ENCODE results near the gene SGSM2.

- TF ChIP-seq EZH2 (IDR thresholded peaks at IDR 0.05; ENCODE audit: low read depth): no peak
- TF ChIP-seq, protein P1, sequence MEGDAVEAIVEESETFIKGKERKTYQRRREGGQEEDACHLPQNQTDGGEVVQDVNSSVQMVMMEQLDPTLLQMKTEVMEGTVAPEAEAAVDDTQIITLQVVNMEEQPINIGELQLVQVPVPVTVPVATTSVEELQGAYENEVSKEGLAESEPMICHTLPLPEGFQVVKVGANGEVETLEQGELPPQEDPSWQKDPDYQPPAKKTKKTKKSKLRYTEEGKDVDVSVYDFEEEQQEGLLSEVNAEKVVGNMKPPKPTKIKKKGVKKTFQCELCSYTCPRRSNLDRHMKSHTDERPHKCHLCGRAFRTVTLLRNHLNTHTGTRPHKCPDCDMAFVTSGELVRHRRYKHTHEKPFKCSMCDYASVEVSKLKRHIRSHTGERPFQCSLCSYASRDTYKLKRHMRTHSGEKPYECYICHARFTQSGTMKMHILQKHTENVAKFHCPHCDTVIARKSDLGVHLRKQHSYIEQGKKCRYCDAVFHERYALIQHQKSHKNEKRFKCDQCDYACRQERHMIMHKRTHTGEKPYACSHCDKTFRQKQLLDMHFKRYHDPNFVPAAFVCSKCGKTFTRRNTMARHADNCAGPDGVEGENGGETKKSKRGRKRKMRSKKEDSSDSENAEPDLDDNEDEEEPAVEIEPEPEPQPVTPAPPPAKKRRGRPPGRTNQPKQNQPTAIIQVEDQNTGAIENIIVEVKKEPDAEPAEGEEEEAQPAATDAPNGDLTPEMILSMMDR (conservative IDR thresholded peaks at IDR 0.05): no peak
Measured at GRCh38 chr17:2344528-2344927, 7.2 kb downstream of the SGSM2 start.
